CD4-positive, alpha-beta T cell treated with Interleukin-21 for 1 hour (primary cell): ENCODE results near the gene ZNF620.
A peak's percentile ranks its signal among the peaks of the same experiment; 100 is the strongest.
"Not testable (repeated sequence)": the region's sequence is repeated elsewhere in the genome, so short reads cannot be mapped to it uniquely, and the experiment has no call there.

ENCODE experiments used
- DNase-seq: peaks from one replicate; pipeline ENCODE4 v3.0.0-alpha.2; 2020

Gene ZNF620

DNA sequence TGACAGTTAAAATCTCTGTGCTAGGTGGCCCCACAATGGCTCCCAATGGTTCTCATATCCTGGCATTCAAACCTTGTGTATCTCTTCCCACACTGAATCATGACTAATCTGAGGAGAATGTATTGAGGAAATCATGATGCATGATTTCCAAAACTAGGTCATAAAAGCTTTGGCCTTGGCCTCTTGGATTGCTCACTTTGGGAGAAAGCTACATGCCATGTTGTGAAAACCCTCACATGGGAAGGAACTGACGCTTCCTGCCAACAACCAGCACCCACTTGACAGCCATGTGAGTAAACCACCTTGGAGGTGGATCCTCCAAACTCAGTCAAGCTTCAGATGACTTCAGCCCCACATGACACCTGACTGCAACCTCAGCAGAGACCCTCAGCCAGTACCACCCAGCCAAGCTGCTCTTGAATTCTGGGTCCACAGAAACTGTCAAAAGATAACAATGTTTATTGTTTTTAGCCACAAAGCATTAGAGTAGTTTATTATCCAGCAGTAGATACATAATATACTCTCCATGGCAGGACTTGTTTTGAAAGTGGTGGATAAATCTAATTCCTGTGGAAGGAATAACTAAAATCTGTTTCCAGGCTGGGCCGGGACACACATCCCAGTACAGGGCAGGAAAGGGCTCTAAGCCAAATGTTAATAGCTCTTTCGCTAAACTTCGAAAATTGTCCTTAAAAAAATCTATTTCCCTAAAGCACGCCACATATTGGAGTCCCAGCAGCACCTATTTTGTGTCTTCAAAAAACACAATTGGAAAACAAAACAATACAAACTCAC lies 1.0 kb upstream of the ZNF620 start:
- DNase-seq = no peak

GRCh38 chr3:40511031-40511718 lies 5.3 kb downstream of the ZNF620 start:
- no peak for DNase-seq

DNA sequence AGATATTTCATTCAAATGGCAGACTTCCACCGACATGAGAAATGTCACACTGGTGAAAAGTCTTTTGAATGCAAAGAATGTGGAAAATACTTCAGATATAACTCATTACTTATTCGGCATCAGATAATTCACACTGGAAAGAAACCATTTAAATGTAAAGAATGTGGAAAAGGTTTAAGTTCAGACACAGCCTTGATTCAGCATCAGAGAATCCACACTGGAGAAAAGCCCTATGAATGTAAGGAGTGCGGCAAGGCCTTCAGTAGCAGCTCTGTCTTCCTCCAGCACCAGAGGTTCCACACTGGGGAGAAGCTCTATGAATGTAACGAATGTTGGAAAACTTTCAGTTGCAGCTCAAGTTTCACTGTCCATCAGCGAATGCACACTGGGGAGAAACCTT lies 10.4 kb downstream of the ZNF620 start:
- no peak for DNase-seq

GRCh38 chr3:40518067-40518466 lies 12.2 kb downstream of the ZNF620 start:
- no peak for DNase-seq

DNA sequence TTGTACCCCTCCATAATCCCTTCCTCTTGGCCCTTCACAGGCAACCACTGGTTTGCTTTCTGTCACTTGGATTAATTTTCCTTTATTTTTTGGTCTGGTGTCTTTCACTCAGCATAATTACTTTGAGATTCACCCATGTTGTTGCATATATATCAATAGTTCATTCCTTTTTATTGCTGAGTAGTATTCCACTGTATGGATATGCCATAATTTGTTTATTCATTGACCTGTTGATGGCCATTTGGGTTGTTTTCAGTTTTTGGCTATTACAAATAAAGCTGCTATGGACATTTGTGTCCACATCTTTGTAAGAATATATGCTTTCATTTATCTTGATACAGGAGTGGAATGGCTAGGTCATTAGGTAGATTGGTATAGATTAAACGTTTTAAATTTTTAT lies 13.0 kb downstream of the ZNF620 start:
- DNase-seq = no peak

GRCh38 chr3:40521254-40521653 lies 15.4 kb downstream of the ZNF620 start:
- DNase-seq = no peak

GRCh38 chr3:40523781-40524180 lies 17.9 kb downstream of the ZNF620 start:
- DNase-seq = no peak

DNA sequence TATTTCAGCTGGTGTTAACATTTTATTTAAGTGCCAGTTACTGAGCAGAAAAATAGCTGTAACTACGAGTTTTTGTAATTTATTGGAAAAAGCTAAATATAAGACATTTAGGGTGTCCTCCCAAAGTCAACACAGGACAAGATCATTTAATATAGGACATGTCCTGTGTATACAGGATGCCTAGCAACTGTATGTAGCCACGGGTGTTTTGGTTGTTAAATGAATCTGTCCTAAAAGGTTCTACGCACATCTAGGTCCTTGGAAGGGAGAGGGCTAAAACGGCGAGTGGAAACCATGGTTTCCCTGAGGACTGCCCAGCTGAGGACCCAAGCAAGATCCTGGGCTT lies 18.4 kb downstream of the ZNF620 start:
- no peak for DNase-seq

DNA sequence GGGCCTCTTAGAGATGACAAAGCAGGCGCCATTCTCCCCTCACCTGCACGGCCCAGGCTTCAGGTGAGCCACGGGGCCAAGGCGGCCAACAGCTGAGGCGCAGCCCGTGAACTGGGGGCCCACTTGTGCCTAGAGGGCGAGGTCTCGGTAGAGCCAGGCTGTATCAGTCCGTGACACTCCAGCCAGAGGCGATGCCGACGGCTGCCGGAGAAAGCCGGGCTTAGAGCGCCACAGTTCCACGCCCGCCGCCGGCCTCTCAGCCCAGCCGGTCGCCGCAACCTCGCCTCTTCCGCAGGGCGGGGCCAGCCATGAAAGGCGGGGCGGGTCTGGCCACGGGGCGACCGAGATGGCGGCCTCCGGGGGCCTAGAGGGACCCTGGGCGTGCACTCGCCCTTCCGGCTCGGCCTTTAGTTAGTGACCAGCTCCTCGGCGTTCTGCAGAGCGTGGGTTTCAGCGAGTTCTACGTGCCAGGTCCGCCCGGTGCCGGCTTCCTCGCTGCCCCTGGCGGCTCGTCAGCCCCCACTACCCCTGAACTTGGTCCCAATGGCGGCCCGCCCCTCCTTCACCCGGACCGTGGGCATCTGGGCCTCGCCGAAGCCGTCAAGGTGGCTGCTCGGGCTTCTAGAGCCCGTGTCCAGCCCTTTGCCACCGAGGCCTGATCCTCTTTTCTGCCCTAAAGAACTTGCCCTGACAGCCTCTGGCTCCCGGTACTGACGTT lies 18.9 kb downstream of the ZNF620 start, which contains the start of gene ZNF621:
ZNF621 (plus strand) TSS at position 393 of the 718 bp plus-strand sequence. CDS start 881 bp downstream, outside the sequence.
- DNase-seq = peak; percentile 87

GRCh38 chr3:40528426-40528825 lies 22.6 kb downstream of the ZNF620 start:
- DNase-seq = no peak

GRCh38 chr3:40532252-40532651 lies 26.4 kb downstream of the ZNF620 start:
- no peak for DNase-seq

DNA sequence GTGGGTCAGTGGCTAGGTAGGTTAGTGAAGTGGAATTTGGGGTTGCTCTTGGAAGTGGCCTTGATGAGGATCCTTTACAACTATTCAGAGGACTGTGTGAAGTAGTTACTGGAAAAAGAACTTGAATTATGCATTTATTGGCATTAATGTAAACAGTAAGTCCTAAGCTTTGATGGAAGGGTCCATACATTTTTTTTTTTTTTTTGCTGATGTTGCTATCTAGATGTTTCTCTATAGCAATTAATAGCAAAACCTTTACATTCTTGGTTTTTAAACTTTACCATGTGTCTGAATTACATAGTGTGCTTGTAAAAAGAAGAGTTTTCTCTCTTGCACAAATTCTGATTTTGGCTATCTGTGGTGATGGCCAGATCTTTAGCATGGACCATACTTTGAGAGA lies 28.4 kb downstream of the ZNF620 start:
- DNase-seq = no peak

- DNase-seq = no peak
Observed at GRCh38 chr3:40546816-40547215, 41.0 kb downstream of the ZNF620 start.

GRCh38 chr3:40550167-40550566 lies 44.3 kb downstream of the ZNF620 start:
- DNase-seq = no peak

- no peak for DNase-seq
Observed at GRCh38 chr3:40557575-40558161, 51.8 kb downstream of the ZNF620 start.

DNA sequence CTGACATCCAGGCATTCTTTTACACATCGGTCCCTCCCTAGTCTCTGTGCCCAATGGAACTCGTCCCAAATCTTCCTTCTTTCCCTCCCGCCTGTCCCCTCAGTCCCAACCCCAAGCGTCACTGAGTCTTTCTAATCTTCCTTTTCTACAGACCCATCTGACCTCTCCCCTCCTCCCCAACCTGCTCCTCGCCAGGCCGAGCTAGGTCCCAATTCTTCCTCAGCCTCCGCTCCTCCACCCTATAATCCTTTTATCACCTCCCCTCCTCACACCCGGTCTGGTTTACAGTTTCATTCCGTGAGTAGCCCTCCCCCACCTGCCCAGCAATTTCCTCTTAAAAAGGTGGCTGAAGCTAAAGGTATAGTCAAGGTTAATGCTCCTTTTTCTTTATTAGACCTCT lies 56.6 kb downstream of the ZNF620 start:
- DNase-seq = not testable (repeated sequence)

GRCh38 chr3:40565629-40566028 lies 59.8 kb downstream of the ZNF620 start:
- not testable (repeated sequence) for DNase-seq

DNA sequence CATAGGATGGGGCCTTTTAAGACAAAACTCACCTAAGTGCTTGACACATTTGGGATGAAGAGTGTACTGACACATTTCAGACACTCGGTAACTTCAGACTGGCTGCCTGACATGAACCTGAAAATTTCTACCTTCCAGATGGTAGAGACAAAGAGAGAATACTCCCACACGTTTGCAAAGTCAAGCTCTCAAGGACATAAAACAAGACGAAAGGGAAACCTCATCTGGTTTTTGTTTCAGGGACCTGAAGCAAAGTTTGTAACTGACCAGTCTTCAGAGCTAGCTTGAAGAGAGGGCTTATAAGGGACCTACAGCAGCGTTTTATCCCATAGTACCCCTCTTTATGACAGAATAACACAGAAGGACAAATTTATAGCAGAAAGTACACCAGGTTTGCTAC lies 60.9 kb downstream of the ZNF620 start:
- no peak for DNase-seq
